Measurements from ENCODE around the gene SFT2D1.

GRCh38 chr6:166338854-166339253 lies 3.5 kb downstream of the SFT2D1 start:
- TF ChIP-seq EZH2 (IDR thresholded peaks at IDR 0.05; ENCODE audit: insufficient read depth, poor library complexity, severe bottlenecking): no peak
- TF ChIP-seq EZH2phosphoT487 (IDR thresholded peaks at IDR 0.05; ENCODE audit: insufficient read depth, low read depth): no peak
